Astrocyte of the spinal cord (primary cell): ENCODE results near the gene TRAK1.

ENCODE experiments used
- DNase-seq: peaks from one replicate; pipeline ENCODE4 v3.0.0; 2011; ENCODE audit warnings: low read depth, low spot score
- H3K4me3 ChIP-seq: 2 replicates; pipeline ENCODE4 v1.5.1; 2011; ENCODE audit warnings: low read depth, mild to moderate bottlenecking, low read length, moderate library complexity
- CTCF ChIP-seq: IDR thresholded peaks from 2 replicates; pipeline ENCODE4 v1.5.1; 2012; ENCODE audit warnings: low read depth, mild to moderate bottlenecking, low read length, inconsistent platforms
- in situ Hi-C: cut with HindIII; loops from 2 replicates; pipeline ENCODE4 v1.10.0; 2017; ENCODE audit warnings: low sequenced_read_pairs

TRAK1 gene

GRCh38 chr3:42224178-42224577 is 133.0 kb downstream of the TRAK1 start:
- no peak for TF ChIP-seq CTCF
- DNase-seq: no peak
- H3K4me3 ChIP-seq: no peak overlapping the region
- in situ Hi-C loops: no loop called here

GRCh38 chr3:42224658-42225421 is 133.7 kb downstream of the TRAK1 start:
- in situ Hi-C loops: no loop called here
- TF ChIP-seq CTCF: no peak
- no peak for DNase-seq
- H3K4me3 ChIP-seq: no peak overlapping the region

GRCh38 chr3:42225486-42226363 is 134.6 kb downstream of the TRAK1 start:
- no peak for DNase-seq
- no peak overlapping the region for H3K4me3 ChIP-seq
- TF ChIP-seq CTCF: no peak
- in situ Hi-C loops: no loop called here

- H3K4me3 ChIP-seq: no peak overlapping the region
- DNase-seq: no peak
- in situ Hi-C loops: no loop called here
- no peak for TF ChIP-seq CTCF
Measured at GRCh38 chr3:42226470-42227425, 135.6 kb downstream of the TRAK1 start.

GRCh38 chr3:42228796-42229195 is 137.6 kb downstream of the TRAK1 start:
- in situ Hi-C loops: no loop called here
- peak; percentile 42 for TF ChIP-seq CTCF
- no peak for DNase-seq
- H3K4me3 ChIP-seq: no peak overlapping the region
